Peyer's patch (tissue), 4 donors: ENCODE data around the gene MNS1. TPM values are rescaled to one million over a fixed set of nuclear protein-coding genes. Genes with fewer than 3 reads are reported as not detected.

Source experiments
- DNase-seq, 3 donors: peaks; one replicate each; pipeline ENCODE4 v3.0.0-alpha.2; 2017 to 2019
- H3K27ac ChIP-seq, 4 donors: fragments of 200-600 bp; sonication (generic); one replicate each; pipeline ENCODE4 v1.5.1; 2016 to 2019
- H3K27me3 ChIP-seq, 2 donors: fragments of 200-600 bp; sonication (generic); one replicate each; pipeline ENCODE4 v1.5.1; 2019
- H3K36me3 ChIP-seq, 3 donors: fragments of 200-600 bp; sonication (generic); one replicate each; pipeline ENCODE4 v1.5.1; 2016 to 2019
- H3K4me1 ChIP-seq, 4 donors: fragments of 200-600 bp; sonication (generic); one replicate each; pipeline ENCODE4 v1.5.1; 2016 to 2019
- H3K4me3 ChIP-seq, 4 donors: fragments of 200-600 bp; sonication (generic); 1 replicate in 3 of 4; 2 replicates in 1 of 4; pipeline ENCODE4 v1.5.1; 2016 to 2019; ENCODE audit warnings: mild to moderate bottlenecking in 1 of 4
- H3K9me3 ChIP-seq, 4 donors: fragments of 200-600 bp; sonication (generic); one replicate each; pipeline ENCODE4 v1.5.1; 2016 to 2019; ENCODE audit warnings: mild to moderate bottlenecking in 1 of 4
- CTCF ChIP-seq, 6 experiments: fragments of 450-650 bp in 4 of 6; fragments of 200-600 bp in 2 of 6; sonication (generic) in 1 of 6; IDR thresholded peaks; one replicate each; pipeline ENCODE4 v1.5.1; 2017 to 2019; ENCODE audit warnings: antibody characterized with exemption in 6 of 6, mild to moderate bottlenecking in 3 of 6, moderate library complexity in 1 of 6
- POLR2A ChIP-seq, 2 donors: fragments of 450-650 bp; IDR thresholded peaks; one replicate each; pipeline ENCODE4 v1.5.1; 2017; ENCODE audit warnings: antibody characterized with exemption in 2 of 2, mild to moderate bottlenecking in 2 of 2, moderate library complexity in 2 of 2
- total RNA-seq, 4 donors: library from RNA; depleted of rRNA; stranded (reverse); fragments of >200 nt; gene quantifications; one replicate each; pipeline ENCODE4 v1.1.0, GENCODE V29; 2016

Gene MNS1
- total RNA-seq, 4 donors from 2014 or later: 0.70 to 3.2 (median 1.5) TPM

GRCh38 chr15:56467616-56468015, 2.7 kb upstream of the MNS1 start:
- no peak overlapping the region for H3K27ac ChIP-seq
- no peaks in the 10 kb centered on the region for H3K27me3 ChIP-seq
- H3K9me3 ChIP-seq: no peaks in the 10 kb centered on the region
- no peaks in the 10 kb centered on the region for H3K36me3 ChIP-seq
- DNase-seq: no peak
- peaks cover 0 to 7% (median 2%) of the 10 kb centered on the region in 4 donors for H3K4me1 ChIP-seq
- peak overlapping the region in 1 of 4 donors; percentile 36 for H3K4me3 ChIP-seq
- no peak for TF ChIP-seq POLR2A (IDR thresholded peaks at IDR 0.05)
- no peak for TF ChIP-seq CTCF (IDR thresholded peaks at IDR 0.05)

GRCh38 chr15:56460947-56461346, 4.0 kb downstream of the MNS1 start:
- no peaks in the 10 kb centered on the region for H3K27me3 ChIP-seq
- DNase-seq: no peak
- peaks cover 0 to 4% (median 0%) of the 10 kb centered on the region in 4 donors for H3K4me1 ChIP-seq
- no peak overlapping the region for H3K4me3 ChIP-seq
- no peak for TF ChIP-seq CTCF (IDR thresholded peaks at IDR 0.05)
- TF ChIP-seq POLR2A (IDR thresholded peaks at IDR 0.05): no peak
- H3K9me3 ChIP-seq: no peaks in the 10 kb centered on the region
- H3K27ac ChIP-seq: no peak overlapping the region
- no peaks in the 10 kb centered on the region for H3K36me3 ChIP-seq

- Histone ChIP-seq H3K9me3 (no peaks in the 10 kb centered on the region), H3K27me3 (no peaks in the 10 kb centered on the region), H3K4me3 (no peak overlapping the region), H3K36me3 (no peaks in the 10 kb centered on the region), H3K27ac (no peak overlapping the region), H3K4me1 (peaks cover 0 to 4% (median 0%) of the 10 kb centered on the region in 4 donors)
- no peak for DNase-seq
- no peak for TF ChIP-seq POLR2A (IDR thresholded peaks at IDR 0.05)
- TF ChIP-seq CTCF (IDR thresholded peaks at IDR 0.05): no peak
Observed at GRCh38 chr15:56460071-56460470, 4.9 kb downstream of the MNS1 start.

GRCh38 chr15:56459096-56459495, 5.8 kb downstream of the MNS1 start:
- H3K4me1 ChIP-seq: no peaks in the 10 kb centered on the region
- no peak overlapping the region for H3K4me3 ChIP-seq
- H3K9me3 ChIP-seq: no peaks in the 10 kb centered on the region
- H3K27ac ChIP-seq: no peak overlapping the region
- TF ChIP-seq POLR2A (IDR thresholded peaks at IDR 0.05) (no peak), CTCF (IDR thresholded peaks at IDR 0.05) (no peak)
- no peaks in the 10 kb centered on the region for H3K36me3 ChIP-seq
- DNase-seq: no peak
- no peaks in the 10 kb centered on the region for H3K27me3 ChIP-seq

GRCh38 chr15:56456229-56456628, 8.7 kb downstream of the MNS1 start:
- H3K9me3 ChIP-seq: no peaks in the 10 kb centered on the region
- TF ChIP-seq CTCF (IDR thresholded peaks at IDR 0.05) (no peak), POLR2A (IDR thresholded peaks at IDR 0.05) (no peak)
- no peak overlapping the region for H3K4me3 ChIP-seq
- DNase-seq: no peak
- H3K4me1 ChIP-seq: no peaks in the 10 kb centered on the region
- no peak overlapping the region for H3K27ac ChIP-seq
- H3K36me3 ChIP-seq: no peaks in the 10 kb centered on the region
- H3K27me3 ChIP-seq: no peaks in the 10 kb centered on the region

GRCh38 chr15:56454836-56455235, 10.1 kb downstream of the MNS1 start:
- no peaks in the 10 kb centered on the region for H3K36me3 ChIP-seq
- H3K27ac ChIP-seq: no peak overlapping the region
- H3K4me1 ChIP-seq: no peaks in the 10 kb centered on the region
- H3K27me3 ChIP-seq: no peaks in the 10 kb centered on the region
- no peak overlapping the region for H3K4me3 ChIP-seq
- no peak for TF ChIP-seq POLR2A (IDR thresholded peaks at IDR 0.05)
- TF ChIP-seq CTCF (IDR thresholded peaks at IDR 0.05): no peak
- no peak for DNase-seq
- H3K9me3 ChIP-seq: no peaks in the 10 kb centered on the region
